Neural crest cell (in vitro differentiated cells): ENCODE results near the gene ZNF559. TPM values are rescaled to one million over a fixed set of nuclear protein-coding genes. Genes with fewer than 3 reads are reported as not detected.

Experiments used
- DNase-seq: peaks from one replicate; pipeline ENCODE4 v3.0.0; 2021; ENCODE audit warnings: low read depth, mixed read lengths, low spot score
- H3K27ac Mint-ChIP-seq: one replicate; pipeline ENCODE4 v1.8.0; 2021; ENCODE audit warnings: mild to moderate bottlenecking, mixed read lengths; ENCODE audit not compliant: unreplicated experiment
- H3K27me3 Mint-ChIP-seq: 2 replicates; pipeline ENCODE4 v1.8.0; 2021; ENCODE audit warnings: low read depth, mild to moderate bottlenecking, mixed read lengths
- H3K36me3 Mint-ChIP-seq: 2 replicates; pipeline ENCODE4 v1.8.0; 2021; ENCODE audit warnings: low read depth, mild to moderate bottlenecking, mixed read lengths
- H3K4me1 Mint-ChIP-seq: 2 replicates; pipeline ENCODE4 v1.8.0; 2021; ENCODE audit warnings: mixed read lengths
- H3K4me3 Mint-ChIP-seq: one replicate; pipeline ENCODE4 v1.8.0; 2021; ENCODE audit warnings: mild to moderate bottlenecking, mixed read lengths
- H3K9me3 Mint-ChIP-seq: 2 replicates; pipeline ENCODE4 v1.8.0; 2021; ENCODE audit warnings: mixed read lengths
- CTCF ChIP-seq: fragments of 200-600 bp; sonication (generic); conservative IDR thresholded peaks from 2 replicates; pipeline ENCODE4 v1.5.0; 2021; ENCODE audit warnings: antibody characterized with exemption, mild to moderate bottlenecking
- total RNA-seq: library from RNA; stranded (reverse); gene quantifications from 2 replicates; pipeline ENCODE4 v1.2.1, GENCODE V29; 2021

The ZNF559 gene
- total RNA-seq, 1 donor from 2014 or later, result 24.0 TPM

GRCh38 chr19:9323557-9323918 is 441 bp upstream of the ZNF559 start:
- H3K9me3 Mint-ChIP-seq, result peaks cover 29% of the 10 kb centered on the region
- TF ChIP-seq CTCF, result no peak
- H3K36me3 Mint-ChIP-seq, result peaks cover 49% of the 10 kb centered on the region
- no peak for DNase-seq
- peaks cover 5% of the 10 kb centered on the region for H3K27me3 Mint-ChIP-seq
- H3K27ac Mint-ChIP-seq, result peak overlapping the region; percentile 24
- H3K4me1 Mint-ChIP-seq, result peaks cover 14% of the 10 kb centered on the region
- H3K4me3 Mint-ChIP-seq, result peak overlapping the region; percentile 91

GRCh38 chr19:9324584-9324962 is 594 bp downstream of the ZNF559 start:
- peak overlapping the region; percentile 91 for H3K4me3 Mint-ChIP-seq
- peaks cover 14% of the 10 kb centered on the region for H3K4me1 Mint-ChIP-seq
- TF ChIP-seq CTCF, result no peak
- peaks cover 58% of the 10 kb centered on the region for H3K36me3 Mint-ChIP-seq
- H3K9me3 Mint-ChIP-seq, result peaks cover 29% of the 10 kb centered on the region
- H3K27ac Mint-ChIP-seq, result peak overlapping the region; percentile 75
- peaks cover 5% of the 10 kb centered on the region for H3K27me3 Mint-ChIP-seq
- no peak for DNase-seq

- Mint-ChIP-seq H3K27me3 (no peaks in the 10 kb centered on the region), H3K27ac (no peak overlapping the region), H3K4me3 (peak overlapping the region; percentile 42), H3K4me1 (no peaks in the 10 kb centered on the region), H3K9me3 (peaks cover 30% of the 10 kb centered on the region), H3K36me3 (peaks cover 78% of the 10 kb centered on the region)
- TF ChIP-seq CTCF, result no peak
- DNase-seq, result no peak
Observed at GRCh38 chr19:9329999-9330398, 6.0 kb downstream of the ZNF559 start.

- H3K4me3 Mint-ChIP-seq, result no peak overlapping the region
- H3K27me3 Mint-ChIP-seq, result no peaks in the 10 kb centered on the region
- H3K9me3 Mint-ChIP-seq, result peaks cover 39% of the 10 kb centered on the region
- H3K4me1 Mint-ChIP-seq, result no peaks in the 10 kb centered on the region
- H3K27ac Mint-ChIP-seq, result no peak overlapping the region
- DNase-seq, result no peak
- peaks cover 80% of the 10 kb centered on the region for H3K36me3 Mint-ChIP-seq
- TF ChIP-seq CTCF, result no peak
Observed at GRCh38 chr19:9342610-9343304, 18.8 kb downstream of the ZNF559 start.

GRCh38 chr19:9345005-9345404 is 21.0 kb downstream of the ZNF559 start:
- no peak overlapping the region for H3K27ac Mint-ChIP-seq
- H3K9me3 Mint-ChIP-seq, result peaks cover 34% of the 10 kb centered on the region
- DNase-seq, result no peak
- no peak for TF ChIP-seq CTCF
- H3K4me3 Mint-ChIP-seq, result no peak overlapping the region
- no peaks in the 10 kb centered on the region for H3K27me3 Mint-ChIP-seq
- peaks cover 80% of the 10 kb centered on the region for H3K36me3 Mint-ChIP-seq
- H3K4me1 Mint-ChIP-seq, result no peaks in the 10 kb centered on the region
